Central memory CD4-positive, alpha-beta T cell (primary cell): ENCODE measurements around the gene MT3.
"Not testable (repeated sequence)": the region's sequence is repeated elsewhere in the genome, so short reads cannot be mapped to it uniquely, and the experiment has no call there.

Source experiments
- DNase-seq: peaks from one replicate; pipeline ENCODE4 v3.0.0; 2022

The MT3 gene

DNA sequence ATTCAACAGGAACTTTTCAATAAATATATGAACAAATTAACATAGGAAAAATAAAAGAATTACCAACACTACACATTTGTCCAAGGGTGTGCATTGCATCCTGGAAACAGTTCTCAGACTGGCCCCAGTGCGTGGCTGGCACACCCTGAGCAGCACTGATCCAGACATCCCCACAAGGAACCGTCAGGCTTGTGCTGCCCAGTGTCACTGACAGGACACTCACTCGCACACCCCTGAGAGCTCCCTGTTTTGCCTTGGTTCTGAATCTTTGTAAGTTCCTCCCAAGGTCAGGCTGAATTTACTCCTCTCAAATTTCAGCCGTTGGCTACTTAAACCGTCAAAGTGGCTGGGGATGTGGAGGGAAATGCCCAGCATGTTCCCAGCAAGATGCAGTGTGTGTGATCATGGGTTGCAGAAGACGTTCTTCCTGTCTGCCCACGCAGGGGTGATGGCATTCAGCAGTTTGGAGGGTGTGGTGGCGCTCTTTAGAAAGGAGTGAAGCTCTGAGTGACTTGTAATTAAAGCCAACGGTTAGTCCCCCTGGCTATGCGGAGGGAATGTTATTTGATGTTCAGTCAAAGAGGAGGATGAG lies 20.8 kb downstream of the MT3 start:
- DNase-seq, result peak; percentile 79

DNA sequence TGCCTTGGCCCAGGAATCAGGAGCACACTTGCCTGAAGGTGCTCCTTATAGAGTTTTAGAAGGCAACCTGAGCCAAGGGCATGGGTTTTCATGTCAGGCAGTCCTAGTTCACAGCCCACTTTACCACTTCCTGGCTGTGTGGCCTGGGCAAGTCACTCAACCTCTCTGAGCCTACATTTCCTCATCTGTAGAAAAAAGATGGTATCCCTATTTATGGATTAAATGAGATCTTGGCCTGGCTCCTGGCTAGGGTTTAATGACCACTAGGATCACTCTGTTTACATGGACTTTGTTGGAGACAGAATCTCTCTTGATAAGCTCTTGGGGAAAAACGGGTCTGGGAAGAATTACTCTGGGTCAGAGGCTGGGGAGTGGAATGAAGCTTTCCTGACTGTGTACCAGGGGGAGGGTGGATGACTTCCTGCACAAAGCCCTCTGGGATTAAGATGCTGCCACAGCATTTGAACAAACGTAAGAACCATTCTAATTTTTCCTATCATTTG lies 21.3 kb downstream of the MT3 start:
- no peak for DNase-seq

DNA sequence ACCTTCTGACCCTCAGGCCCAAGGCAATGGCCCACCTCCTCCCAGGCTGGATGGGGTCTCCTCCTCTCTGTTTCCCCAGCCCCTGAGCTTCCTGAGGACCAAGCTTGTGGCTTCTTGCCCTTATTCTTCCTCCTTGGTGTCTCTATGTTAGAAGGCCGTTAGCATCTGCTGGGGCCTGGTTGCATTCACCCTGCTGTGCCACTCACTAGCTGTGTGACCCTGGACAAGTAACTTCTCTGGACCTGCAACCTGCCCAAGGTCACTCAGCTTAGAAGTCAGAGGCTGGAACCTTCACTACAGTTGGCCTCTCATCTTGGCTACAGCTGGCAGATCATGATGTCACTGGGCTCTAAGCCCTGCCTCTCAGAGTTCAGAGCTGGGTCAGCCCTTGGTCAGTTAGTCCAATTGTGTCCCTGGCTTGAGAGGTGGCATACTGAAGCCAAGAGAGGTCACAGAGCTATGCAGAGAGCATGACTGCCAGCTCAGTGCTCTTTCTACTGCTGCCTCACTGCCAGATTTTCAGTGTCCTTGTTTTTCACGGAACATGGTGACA lies 22.0 kb downstream of the MT3 start:
- DNase-seq, result no peak

DNA sequence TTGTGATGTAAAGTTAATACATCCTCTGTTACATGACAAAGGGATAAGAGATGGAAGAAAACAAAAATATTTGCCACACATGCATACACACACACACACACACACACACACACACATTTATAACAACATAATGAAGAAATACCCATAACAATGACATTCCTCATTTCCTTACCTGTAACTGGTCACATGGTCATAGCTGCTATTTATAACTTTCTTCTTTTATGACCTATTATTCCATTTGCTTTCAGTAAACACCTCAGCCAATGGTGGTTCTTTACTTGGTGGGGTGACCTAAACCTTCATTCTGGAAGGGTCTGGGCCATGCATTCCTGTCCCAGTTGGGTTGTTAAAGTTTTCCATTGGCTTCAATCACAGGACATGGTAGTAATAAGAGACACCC lies 24.4 kb downstream of the MT3 start:
- DNase-seq, result no peak

DNA sequence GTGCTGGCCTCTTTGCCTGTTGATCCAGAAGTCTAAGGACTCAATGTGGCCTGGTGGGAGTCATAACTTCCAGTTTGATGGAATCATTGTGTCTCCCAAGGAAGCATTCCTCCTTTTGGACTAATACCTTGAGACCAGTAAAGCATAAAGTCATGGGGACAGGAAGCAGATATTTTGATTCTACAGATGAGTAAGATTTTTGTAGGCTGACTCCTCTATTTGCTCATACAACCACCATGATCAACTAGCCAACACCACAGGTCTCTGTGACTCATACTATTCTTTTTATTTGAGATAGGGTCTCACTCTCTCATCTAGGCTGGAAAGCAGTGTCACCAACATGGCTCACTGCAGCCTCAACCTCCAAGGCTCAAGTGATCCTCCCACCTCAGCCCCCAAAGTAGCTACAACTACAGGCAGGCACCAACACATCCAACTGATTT lies 25.2 kb downstream of the MT3 start:
- DNase-seq, result no peak

DNA sequence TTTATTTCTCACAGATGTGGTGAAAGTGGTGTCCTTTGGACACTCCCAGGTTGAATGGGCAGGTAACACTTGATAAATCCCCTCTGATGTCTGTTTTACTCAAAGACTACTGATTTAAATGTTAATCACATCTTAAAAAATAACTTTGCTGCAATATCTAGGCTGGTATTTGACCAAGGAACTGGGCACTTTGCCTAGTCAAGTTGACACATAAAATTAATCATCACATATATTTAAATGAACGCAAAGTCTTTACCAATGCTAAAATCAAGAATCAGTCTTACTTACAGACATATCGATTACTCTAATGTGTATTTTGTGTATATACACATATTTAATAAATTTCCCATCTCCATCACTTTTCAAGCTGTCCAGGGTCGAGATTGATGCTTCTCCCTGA lies 26.0 kb downstream of the MT3 start:
- no peak for DNase-seq

DNA sequence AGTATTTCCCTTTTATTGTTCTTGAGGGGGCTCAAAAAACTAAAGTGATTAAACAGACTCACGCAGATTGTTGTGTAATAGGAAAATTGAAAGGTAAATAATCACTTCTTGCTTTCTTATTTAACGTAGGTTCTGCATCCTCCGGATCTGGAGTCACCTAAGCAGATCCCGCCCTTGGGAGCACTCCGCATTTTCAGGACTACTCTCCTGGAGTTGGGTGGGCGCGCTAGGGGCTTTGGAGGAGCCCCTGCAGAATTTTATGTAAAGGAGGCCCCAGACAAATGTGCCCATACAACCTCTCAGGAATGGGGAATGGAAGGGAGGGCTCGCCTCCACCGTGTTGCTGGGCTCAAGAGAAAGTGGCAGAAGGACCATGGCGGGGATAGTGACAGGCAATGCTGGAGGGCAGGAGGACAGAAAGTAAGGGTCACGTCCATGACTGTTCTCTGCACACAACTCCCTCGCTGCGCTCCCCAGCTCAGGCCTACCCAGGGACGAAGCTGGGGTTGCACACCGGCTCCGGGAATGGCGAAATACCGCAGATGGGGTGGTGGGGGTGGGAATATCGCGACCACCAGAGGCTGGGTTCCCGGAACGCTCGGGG lies 27.4 kb downstream of the MT3 start:
- DNase-seq, result no peak

DNA sequence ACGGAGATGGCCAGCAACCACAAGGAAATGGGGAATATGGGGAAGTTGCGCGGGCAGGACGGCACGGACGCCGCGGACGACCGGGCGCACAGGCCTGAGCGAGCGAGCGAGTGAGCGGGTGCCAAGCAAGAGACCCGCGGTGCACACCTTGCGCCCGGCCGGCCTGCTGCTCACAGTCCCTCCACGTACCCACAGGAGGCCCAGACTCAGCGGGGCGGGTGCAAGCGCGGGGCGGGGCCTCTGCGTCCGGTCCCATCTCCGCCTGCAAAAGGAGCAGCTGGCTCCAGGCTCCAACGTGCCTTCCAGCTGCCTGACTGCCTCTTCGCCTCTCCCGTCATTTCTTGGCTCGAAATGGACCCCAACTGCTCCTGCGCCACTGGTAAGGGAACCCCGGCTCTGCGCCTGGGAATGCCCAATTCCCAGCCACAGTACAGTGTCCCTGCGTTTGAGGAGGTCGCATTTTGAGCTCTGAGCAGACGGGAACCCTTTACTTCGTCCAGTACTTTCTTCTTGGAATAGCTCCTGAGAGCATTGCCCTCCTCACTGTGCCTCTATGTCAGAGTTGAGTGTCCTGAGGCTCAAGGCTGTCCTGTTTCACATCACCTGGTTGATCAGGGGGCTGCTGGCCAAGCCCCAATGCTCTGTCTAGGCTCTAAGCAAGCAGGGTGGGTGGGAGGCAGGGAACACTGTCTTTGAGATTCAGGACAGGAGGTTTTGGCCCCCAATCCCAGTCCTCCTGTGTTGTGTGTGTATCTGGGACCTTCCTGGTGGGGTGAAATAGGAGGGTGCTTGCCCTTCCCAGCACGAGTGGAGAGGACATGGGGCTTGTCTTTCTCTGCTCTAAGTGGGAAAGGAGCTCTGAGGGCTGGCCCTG lies 28.1 kb downstream of the MT3 start:
- peak; percentile 24 for DNase-seq

DNA sequence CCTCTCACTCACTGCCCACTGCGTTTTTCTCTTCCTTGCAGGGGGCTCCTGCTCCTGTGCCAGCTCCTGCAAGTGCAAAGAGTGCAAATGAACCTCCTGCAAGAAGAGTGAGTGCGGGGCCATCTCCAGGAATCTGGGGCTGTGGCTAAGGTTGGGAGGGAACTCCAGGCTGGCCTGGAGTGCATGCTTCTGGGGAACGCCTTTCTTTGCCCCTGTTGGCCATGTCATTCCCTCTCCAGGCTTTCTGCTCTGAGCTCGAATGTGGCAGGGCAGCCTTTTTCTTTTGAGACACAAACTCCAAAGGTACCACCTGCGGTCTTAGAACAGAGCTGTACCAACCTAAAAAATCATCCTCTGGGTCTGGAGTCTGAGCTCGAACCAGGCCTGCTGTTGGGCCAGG lies 28.8 kb downstream of the MT3 start:
- no peak for DNase-seq

DNA sequence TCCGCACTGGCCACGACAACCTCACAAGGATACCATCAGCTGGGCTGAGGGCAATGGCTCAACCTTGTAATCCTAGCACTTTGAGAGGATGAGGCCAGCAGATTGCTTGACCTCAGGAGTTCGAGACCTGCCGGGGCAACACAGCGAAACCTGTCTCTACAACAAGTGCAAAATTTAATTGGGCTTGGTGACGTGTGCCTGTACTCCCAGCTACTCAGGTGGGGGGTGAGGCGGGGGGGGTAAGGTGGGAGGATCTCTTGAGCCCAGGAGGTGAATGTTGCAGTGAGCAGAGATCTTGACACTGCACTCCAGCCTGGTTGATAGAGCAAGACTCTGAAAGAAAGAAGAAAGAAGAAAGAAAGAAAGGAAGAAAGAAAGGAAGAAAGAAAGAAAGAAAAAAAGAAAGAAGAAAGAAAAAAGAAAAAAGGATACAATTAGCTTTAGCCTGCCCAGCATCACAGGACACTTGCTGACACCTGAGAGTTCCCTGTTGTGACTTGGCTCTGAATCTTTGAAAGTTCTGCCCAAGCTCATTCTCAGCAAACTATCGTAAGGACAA lies 31.1 kb downstream of the MT3 start:
- no peak for DNase-seq

DNA sequence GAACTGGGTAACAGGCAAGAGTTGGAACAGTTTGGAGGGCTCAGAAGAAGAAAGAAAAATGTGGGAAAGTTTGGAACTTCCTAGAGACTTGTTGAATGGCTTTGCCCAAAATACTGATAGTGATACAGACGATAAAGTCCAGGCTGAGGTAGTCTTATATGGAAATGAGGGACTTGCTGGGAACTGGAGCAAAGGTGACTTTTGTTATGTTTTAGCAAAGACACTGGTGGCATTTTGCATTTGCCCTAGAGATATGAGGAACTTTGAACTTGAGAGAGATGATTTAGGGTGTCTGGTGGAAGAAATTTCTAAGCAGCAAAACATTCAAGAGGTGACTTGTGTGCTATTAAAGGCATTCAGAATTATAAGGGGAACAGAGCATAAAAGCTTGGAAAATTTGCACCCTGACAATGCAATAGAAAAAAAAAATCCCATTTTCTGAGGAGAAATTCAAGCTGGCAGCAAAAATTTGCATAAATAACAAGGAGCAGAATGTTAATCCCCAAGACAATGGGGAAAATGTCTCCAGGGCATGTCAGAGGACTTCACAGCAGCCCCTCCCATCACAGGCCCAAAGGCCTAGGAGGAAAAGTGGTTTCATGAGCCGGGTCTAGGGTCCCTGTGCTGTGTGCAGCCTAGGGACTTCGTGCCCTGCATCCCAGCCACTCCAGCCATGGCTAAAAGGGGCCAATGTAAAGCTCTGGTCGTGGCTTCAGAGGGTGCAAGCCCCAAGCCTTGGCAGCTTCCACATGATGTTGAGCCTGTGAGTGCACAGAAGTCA lies 32.5 kb downstream of the MT3 start:
- not testable (repeated sequence) for DNase-seq

DNA sequence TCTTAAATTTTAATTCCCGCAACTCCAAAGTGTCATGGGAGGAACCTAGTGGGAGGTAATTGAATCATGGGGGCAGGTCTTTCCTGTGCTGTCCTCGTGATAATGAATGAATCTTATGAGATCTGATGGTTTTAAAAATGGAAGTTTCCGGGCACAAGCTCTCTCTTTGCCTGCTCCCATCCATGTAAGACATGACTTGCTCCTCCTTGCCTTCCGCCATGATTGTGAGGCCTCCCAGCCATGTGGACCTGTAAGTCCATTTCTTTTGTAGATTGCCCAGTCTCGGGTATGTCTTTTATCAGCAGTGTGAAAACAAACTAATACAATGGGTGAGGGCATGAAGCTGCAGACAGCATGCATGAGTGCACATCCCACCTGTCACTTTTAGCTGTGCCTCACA lies 33.9 kb downstream of the MT3 start:
- DNase-seq, result not testable (repeated sequence)

DNA sequence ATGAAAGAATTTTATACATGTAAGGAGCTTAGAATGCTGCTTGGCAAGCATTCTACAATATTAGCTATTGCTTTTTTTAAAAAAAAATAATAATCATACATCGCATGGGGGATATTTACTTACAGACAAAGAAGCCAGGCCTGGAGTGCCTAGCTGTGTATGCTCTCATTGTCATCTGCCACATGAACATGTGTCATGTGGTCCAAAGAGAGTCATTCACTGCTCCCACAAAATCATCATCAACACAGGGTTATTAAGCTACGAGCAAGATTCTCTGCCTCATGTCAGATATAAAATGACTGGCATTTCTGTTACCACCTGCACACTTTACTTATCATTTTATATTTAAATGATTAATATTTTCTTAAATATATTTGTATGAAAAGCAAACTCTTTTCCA lies 34.3 kb downstream of the MT3 start:
- DNase-seq, result no peak

DNA sequence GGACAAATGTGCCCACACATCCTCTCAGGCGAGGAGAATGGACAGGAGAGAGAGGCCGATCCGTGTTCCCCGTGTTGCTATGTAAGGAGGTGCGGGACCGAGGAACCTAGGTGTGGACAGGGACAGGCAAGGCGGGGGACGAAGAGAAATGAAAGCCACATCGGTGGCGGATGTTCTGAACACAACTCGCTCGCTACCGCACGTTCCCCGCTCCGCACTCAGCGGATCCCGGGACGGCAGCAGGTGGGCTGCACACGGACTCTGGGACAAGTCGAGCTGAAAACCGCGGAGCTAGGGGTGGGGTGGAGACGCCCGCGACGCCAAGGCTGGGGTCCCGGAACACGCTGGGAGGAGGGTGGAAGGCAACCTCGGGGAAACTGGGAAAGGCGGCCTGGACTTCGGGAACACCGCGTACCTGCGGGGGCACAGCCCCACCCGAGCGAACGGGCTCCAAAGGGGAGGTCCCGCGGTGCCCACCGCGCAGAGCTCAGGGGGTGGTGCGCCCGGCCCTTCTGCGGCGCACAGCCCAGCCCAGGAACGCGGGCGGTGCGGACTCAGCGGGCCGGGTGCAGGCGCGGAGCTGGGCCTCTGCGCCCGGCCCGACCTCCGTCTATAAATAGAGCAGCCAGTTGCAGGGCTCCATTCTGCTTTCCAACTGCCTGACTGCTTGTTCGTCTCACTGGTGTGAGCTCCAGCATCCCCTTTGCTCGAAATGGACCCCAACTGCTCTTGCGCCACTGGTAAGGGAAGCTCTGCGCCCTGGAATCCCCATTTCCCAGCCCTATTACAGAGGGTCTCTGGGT lies 36.0 kb downstream of the MT3 start, which contains the start of gene MT1E:
TSS of gene MT1E (plus strand) at position 642 of the 803 bp plus-strand sequence. CDS start at position 713, 71 bp downstream.
- peak; percentile 33 for DNase-seq

DNA sequence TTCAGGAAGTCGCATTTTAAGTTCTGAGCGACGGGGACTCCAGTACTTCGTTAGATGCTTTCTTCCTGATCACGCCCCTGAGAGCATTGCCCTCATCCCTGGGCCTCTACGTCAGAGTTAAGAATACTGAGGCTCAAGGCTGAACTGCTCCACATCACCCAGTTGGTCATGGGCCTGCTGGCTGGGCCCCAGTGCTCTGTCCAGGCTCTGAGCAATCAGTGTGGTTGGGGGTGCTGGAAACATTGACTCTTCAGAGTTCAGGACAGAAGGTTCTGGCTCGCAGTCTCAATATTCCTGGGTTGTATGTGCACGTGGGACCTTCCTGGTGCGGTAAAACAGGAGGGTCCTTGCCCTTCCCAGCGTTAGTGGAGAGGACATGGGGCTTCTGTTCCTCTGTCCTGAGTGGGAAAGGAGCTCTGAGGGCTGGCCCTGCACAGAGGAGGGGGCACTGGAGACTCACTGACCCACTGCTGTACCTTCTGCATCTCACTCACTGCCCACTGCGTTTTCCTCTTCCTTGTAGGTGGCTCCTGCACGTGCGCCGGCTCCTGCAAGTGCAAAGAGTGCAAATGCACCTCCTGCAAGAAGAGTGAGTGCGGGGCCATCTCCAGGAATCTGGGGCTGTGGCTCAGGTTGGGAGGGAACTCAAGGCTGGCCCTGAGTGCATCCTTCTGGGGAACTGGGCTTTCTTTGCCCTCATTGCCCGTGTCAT lies 36.8 kb downstream of the MT3 start:
- DNase-seq, result no peak

DNA sequence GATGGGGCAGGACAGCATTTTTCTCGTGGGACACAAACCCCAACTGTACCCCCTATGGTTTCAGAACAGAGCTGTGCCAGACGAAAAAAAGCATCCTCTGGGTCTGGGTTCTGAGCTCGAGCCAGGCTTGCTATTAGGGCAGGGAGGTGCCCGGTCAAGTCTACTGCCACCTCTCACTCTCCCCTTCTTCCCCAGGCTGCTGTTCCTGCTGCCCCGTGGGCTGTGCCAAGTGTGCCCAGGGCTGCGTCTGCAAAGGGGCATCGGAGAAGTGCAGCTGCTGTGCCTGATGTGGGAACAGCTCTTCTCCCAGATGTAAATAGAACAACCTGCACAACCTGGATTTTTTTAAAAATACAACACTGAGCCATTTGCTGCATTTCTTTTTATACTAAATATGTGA lies 37.4 kb downstream of the MT3 start:
- no peak for DNase-seq

DNA sequence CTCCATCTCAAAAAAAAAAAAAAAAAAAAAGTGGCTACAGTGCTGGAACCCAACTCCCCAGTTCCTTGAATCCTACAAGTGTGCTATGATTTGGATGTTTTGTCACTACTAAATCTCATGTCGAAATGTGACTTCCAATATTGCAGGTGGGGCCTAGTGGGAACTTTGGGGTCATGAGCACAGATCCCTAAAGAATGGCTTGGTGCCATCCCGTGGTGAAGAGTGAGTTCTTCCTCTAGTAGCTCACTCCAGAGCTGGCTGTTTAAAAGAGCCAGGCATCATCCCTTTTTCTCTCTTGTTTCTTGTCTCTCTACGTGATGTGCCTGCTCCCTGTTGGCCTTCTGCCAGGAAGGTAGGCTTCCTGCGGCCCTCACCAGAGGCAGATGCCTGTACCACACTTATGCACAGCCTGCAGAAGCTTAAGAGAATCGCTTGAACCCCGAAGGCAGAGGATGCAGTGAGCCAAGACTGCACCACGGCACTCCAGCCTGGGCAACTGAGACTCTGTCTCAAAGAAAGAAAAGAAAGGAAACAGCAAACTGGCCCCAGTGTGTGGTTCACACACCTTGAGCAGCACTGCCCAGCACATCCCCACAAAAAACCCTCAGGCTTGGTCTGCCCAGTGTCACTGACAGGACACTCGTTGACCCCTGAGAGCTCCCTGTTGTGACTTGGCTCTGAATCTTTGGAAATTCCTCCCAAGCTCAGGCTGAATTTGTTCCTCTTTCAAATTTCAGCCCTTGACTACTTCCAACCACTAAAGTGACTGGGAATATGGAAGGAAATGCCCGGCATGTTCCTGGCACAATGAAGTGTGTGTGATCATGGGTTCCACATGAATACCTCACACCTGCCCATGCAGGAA lies 39.4 kb downstream of the MT3 start:
- DNase-seq, result no peak

DNA sequence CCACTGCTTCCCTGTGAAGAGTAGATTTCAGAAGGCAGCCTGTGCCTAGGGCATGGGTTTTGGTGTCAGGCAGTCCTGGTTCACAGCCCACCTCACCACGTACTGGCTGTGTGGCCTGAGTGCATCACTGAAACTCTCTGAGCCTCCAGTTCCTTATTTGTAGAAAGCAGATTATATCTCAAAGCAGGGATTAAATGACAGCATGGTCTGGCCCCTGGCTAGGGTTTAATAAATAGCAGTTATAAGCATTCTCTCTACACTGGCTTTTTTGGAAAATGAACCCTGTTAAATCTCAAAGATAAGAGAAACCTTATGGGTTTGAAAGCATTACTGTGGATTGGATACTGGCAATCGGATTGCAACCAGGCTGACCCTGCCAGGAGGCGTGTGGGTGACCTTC lies 40.2 kb downstream of the MT3 start:
- no peak for DNase-seq

DNA sequence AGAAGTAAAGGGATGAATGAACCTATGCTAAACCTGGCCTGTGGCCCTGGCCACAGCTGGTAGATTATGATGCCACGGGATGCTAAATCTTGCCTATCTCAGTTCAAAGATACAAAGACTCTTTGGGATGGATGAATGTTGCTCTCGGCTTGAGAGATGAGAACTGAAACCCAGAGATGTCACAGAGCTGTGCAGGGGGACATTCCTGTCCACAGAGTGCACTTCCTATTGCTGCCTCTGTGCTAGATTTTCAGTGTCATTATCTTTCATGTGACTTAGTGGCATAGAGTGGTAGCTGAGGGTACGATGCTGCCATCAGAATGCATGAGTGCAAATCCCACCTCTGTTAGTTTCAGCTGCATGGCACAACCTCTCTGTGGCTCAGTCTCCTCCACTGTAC lies 40.8 kb downstream of the MT3 start:
- DNase-seq, result no peak

DNA sequence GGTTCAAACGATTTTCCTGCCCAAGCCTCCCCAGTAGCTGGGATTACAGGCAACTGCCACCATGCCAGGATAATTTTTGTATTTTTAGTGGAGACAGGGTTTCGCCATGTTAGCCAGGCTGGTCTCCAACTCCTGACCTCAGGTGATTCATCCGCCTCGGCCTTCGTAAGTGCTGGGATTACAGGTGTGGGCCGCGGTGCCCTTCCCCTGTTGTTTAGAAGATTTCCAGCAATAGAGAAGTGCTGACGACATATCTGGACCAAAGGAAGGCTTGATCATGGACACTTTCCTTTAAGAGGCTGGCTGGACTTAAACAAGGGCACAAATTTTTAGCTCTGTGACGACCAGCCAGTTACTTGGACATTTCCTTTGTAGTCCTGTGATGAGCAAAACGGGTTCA lies 41.9 kb downstream of the MT3 start:
- DNase-seq, result no peak
